DMS79 treated with DMSO at 0.1 percent for 48 hours (cell line): Measurements from ENCODE around the gene RAB7B.
"Not testable (repeated sequence)": the region's sequence is repeated elsewhere in the genome, so short reads cannot be mapped to it uniquely, and the experiment has no call there.

ENCODE experiments used
- DNase-seq: peaks from one replicate; lab custom pipeline; 2025; lab: John Stamatoyannopoulos, UW

The RAB7B gene

GRCh38 chr1:205996641-205997040 is 6.6 kb downstream of the RAB7B start:
- DNase-seq: not testable (repeated sequence)

- DNase-seq: no peak
Measured at GRCh38 chr1:205994346-205994745, 8.8 kb downstream of the RAB7B start.

GRCh38 chr1:205993068-205993467 is 10.1 kb downstream of the RAB7B start:
- DNase-seq: no peak

- no peak for DNase-seq
Measured at GRCh38 chr1:205992218-205992882, 10.8 kb downstream of the RAB7B start.

- DNase-seq: no peak
Measured at GRCh38 chr1:205991237-205991636, 12.0 kb downstream of the RAB7B start.

- no peak for DNase-seq
Measured at GRCh38 chr1:205990226-205990625, 13.0 kb downstream of the RAB7B start.

DNA sequence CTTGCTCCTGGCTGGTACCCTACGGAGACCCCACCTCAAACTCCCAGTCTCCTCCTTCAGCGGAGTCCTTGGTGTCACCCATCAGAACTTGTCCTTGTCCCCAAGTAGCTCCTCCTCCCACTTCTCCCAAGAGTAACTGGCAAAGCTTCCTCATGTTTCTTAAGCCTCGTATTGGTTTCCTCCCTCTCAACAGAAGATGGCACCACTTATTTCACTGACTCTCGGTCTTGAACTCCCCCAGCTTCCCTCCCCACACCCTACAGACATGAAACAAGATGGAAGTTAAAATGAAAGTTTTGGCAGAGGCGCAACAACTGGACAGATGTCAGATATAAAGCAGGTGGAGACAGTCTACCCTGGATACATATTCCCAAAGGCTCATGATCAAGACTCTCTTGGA is 13.4 kb downstream of the RAB7B start:
- DNase-seq: no peak

DNA sequence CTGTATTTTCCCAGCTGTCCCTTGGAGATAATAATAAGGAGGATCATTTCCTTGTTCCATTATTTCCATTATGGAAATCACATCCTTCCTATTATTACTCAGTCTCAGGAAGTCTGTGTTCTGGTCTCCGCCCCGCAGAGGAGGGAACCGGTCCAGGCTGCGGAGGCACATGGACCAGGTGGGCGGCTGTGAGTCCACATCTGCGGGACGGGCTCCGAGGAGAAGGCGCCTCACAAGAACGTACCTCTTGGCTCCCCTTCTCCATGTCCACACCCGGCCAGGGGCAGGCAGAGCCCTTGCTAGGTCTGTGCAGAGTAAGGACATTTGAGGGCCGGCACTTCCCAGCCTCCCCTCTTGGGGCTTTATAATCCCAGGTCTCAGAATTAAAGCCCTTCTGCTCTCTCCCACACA is 14.6 kb downstream of the RAB7B start:
- no peak for DNase-seq

GRCh38 chr1:205986861-205987260 is 16.3 kb downstream of the RAB7B start:
- DNase-seq: no peak

- no peak for DNase-seq
Measured at GRCh38 chr1:205986292-205986691, 16.9 kb downstream of the RAB7B start.

DNA sequence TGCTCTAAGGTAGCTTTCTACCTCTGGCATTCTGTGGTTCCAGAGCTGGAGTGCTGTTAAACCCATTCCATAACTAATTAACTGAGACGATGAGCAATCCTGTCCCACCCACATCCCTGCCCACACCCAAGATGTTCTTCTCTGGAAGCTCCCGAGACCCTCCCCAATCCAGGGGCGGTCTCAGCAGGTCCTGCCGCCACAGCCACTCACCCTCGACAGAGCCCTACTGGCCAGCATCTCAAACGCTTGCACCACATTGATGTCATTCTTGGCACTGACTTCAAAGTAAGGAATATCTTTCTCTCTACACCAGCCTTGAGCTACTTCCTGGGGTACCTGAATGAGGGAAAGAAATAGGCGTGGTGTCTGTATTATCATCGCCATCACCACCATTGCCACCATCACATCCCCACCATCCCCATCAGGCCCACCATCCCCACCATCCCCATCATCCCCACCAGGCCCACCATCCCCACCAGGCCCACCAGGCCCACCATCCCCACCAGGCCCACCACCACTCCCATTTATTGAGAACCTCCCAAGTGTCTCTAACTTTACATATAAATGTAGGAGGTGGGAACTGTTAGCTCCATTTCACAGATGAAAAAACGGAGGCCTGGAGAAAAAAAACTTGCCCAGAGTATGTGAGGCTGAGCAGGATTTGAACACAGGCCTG is 17.7 kb downstream of the RAB7B start:
- DNase-seq: no peak

DNA sequence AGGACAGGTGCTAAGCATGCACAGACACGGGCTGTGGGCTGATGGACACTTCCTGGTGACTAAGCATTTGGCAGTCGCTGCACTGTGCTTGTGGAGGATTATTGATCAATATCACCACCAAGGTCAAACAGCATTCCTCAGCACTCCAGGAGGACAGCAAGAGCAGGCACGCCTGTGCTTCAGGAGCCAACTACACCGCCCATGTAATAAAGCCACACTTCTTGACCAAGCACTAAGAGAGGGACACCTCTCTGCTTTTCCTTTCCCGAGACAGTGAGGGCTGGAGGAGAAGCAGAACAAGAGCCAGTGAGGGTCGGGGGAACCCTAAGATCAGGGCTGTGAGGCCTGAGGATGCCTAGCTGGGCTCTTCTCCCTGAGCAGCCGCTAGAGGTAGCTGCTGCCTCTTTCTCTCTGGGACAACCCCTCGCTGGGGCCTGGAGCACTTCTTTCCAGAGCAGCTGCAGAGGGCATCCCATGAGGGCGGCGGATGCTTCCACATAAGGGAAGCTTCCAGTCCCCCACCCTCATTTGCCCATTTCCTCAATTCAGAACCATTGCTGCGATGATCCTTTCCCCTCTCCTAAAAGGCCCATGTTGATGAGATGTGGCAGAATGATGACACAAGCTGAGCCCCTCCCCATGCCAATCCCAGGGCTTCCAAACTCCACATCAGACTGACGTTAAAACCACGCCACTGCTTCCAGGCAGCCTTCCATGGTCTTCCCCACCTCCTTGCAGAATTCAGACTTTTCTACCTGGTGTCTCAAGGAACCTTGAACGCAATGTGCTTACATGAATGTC is 19.1 kb downstream of the RAB7B start:
- no peak for DNase-seq

DNA sequence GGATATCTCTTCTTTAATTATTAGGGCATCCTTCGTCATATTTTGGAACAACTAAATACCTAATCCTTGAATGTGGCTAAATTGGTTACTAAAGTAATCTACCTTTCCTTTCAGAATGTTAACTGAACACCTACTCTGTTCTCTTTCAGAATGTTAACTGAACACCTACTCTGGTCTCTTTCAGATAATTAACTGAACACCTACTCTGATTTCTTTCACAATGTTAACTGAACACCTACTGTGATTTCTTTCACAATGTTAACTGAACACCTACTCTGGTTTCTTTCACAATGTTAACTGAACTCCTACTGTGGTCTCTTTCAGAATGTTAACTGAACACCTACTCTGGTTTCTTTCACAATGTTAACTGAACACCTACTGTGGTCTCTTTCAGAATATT is 21.9 kb downstream of the RAB7B start:
- no peak for DNase-seq

GRCh38 chr1:205980237-205980870 is 22.8 kb downstream of the RAB7B start:
- DNase-seq: no peak

GRCh38 chr1:205979301-205979700 is 23.9 kb downstream of the RAB7B start:
- DNase-seq: no peak

GRCh38 chr1:205978676-205979075 is 24.5 kb downstream of the RAB7B start:
- DNase-seq: no peak

DNA sequence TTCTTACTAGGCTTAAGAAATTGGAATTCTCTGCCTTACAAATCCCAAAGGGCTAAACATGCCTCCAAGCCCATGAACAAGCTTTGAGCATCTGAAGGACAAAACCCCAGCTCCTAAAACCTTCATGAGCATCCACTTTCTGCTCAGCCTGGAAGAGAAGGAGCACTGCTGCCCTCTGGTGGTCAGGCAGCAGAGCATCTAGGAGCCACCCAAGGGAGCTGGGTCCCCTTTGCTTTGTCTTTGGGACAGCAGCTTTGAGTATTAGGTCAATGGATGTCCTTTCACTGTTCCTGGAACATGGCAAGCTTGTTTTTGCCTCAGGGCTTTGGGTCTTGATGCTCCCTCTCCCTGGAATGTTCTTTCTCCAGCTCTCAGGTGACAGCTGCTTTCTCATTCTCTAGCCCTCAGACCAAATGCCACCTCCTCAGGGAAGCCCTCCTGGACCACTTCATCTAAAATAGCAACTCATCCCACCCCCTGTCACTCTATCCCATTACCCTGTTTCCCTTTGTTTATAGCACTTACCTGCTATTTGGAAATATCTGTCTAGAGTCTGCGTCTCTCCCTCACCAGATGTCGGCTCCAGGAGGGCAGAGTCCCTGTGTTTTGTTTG is 25.7 kb downstream of the RAB7B start:
- peak; percentile 86 for DNase-seq

- DNase-seq: peak; percentile 24
Measured at GRCh38 chr1:205976708-205977401, 26.3 kb downstream of the RAB7B start.

- no peak for DNase-seq
Measured at GRCh38 chr1:205976036-205976435, 27.2 kb downstream of the RAB7B start.

DNA sequence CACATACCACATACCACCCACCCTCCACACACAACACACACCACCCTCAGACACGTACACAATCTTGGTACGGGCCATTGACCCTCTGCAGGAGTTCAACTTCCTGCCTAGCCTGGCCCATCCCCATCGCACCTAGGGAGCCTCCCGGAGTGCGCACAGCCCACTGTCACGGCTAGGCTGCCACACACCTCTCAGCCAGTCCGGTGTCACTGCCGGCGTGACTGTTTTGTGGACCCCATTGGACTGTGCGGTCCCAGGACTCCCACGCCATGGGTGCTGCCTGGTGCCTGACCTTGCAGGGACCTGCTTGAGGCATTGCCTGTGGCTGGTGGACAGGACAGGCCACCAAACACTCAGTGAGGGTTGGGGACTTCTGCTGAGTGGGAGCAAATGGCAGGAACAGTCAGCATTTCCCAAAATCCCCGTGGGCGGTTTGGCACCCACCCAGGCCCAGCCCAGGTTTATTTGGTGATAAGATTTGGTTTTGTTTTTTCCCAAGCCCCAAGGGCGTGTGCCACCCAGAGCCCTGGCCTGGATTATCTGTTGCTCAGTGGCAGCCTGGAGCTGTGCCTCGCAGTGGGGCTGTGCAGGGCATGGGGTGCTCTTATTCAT is 27.7 kb downstream of the RAB7B start:
- no peak for DNase-seq

DNA sequence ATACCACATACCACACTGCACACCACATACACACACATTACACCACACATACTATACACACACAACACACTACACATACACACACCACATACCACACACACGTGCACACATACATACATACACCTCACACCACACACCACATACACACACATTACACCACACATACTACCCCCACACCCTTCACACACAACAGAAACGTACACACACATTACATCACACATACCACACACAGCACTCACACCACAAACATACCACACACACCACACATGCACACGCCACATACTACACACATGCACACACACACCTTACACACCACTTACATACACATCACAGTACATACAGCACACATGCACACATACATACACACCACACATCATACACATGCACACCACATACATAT is 28.5 kb downstream of the RAB7B start:
- DNase-seq: no peak
